ENCODE results near the gene CCP110.

Gene CCP110

DNA sequence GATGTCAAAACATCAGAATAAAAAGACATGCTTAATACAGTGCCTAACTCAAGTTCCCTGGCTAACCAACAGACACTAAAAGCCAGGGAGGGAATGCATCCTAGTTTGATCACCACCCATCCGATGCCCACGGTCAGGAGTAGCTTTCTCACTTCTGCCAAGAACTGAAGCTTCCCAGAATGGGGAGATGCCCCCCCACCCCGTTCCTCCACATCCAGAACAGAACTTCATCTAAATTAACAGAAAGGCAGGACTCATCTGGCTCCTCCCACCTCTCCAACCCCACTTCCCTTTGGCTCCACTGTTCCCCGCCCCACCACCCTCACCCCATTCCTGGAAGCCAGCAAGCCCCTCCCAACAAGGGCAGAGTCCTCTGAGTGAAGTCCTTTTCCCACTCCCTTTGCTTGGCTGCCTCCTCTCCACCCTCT, 35.5 kb upstream of the CCP110 start:
- no peak overlapping the region for H3K4me3 ChIP-seq (ENCODE audit: low read length)
- no peak overlapping the region for H3K9ac ChIP-seq (ENCODE audit: low read length)
- H3K9me3 ChIP-seq (ENCODE audit: control insufficient read depth, low read length), result no peaks in the 10 kb centered on the region
- peaks cover 32% of the 10 kb centered on the region for H3K4me1 ChIP-seq (ENCODE audit: control insufficient read depth, insufficient read depth, low read length)
- no peaks in the 10 kb centered on the region for H3K27me3 ChIP-seq (ENCODE audit: control insufficient read depth, insufficient read depth, low read length)
- peaks cover 5% of the 10 kb centered on the region for H3K36me3 ChIP-seq (ENCODE audit: control insufficient read depth, insufficient read depth, low read length)

- no peak overlapping the region for H3K4me3 ChIP-seq (ENCODE audit: low read length)
Observed at GRCh38 chr16:19490619-19491018, 33.1 kb upstream of the CCP110 start.

GRCh38 chr16:19497176-19497575, 26.6 kb upstream of the CCP110 start:
- peaks cover 10% of the 10 kb centered on the region for H3K36me3 ChIP-seq (ENCODE audit: control insufficient read depth, insufficient read depth, low read length)
- H3K4me3 ChIP-seq (ENCODE audit: low read length), result no peak overlapping the region
- no peak overlapping the region for H3K9ac ChIP-seq (ENCODE audit: low read length)
- no peaks in the 10 kb centered on the region for H3K9me3 ChIP-seq (ENCODE audit: control insufficient read depth, low read length)
- H3K4me1 ChIP-seq (ENCODE audit: control insufficient read depth, insufficient read depth, low read length), result peaks cover 10% of the 10 kb centered on the region
- no peaks in the 10 kb centered on the region for H3K27me3 ChIP-seq (ENCODE audit: control insufficient read depth, insufficient read depth, low read length)

More at GRCh38 chr16:19490619-19491018, 33.1 kb upstream of the CCP110 start:
- H3K9ac ChIP-seq (ENCODE audit: low read length), result no peak overlapping the region
- H3K36me3 ChIP-seq (ENCODE audit: control insufficient read depth, insufficient read depth, low read length), result peaks cover 5% of the 10 kb centered on the region
- H3K27me3 ChIP-seq (ENCODE audit: control insufficient read depth, insufficient read depth, low read length), result no peaks in the 10 kb centered on the region
- peaks cover 30% of the 10 kb centered on the region for H3K4me1 ChIP-seq (ENCODE audit: control insufficient read depth, insufficient read depth, low read length)
- no peaks in the 10 kb centered on the region for H3K9me3 ChIP-seq (ENCODE audit: control insufficient read depth, low read length)

- Histone ChIP-seq H3K4me3 (ENCODE audit: low read length) (no peak overlapping the region), H3K36me3 (ENCODE audit: control insufficient read depth, insufficient read depth, low read length) (peaks cover 16% of the 10 kb centered on the region), H3K9me3 (ENCODE audit: control insufficient read depth, low read length) (no peaks in the 10 kb centered on the region), H3K27me3 (ENCODE audit: control insufficient read depth, insufficient read depth, low read length) (no peaks in the 10 kb centered on the region), H3K4me1 (ENCODE audit: control insufficient read depth, insufficient read depth, low read length) (peaks cover 14% of the 10 kb centered on the region), H3K9ac (ENCODE audit: low read length) (no peak overlapping the region)
Observed at GRCh38 chr16:19499006-19499405, 24.7 kb upstream of the CCP110 start.

- Histone ChIP-seq H3K27me3 (ENCODE audit: control insufficient read depth, insufficient read depth, low read length) (no peaks in the 10 kb centered on the region), H3K9ac (ENCODE audit: low read length) (no peak overlapping the region), H3K4me1 (ENCODE audit: control insufficient read depth, insufficient read depth, low read length) (peaks cover 14% of the 10 kb centered on the region), H3K36me3 (ENCODE audit: control insufficient read depth, insufficient read depth, low read length) (peaks cover 20% of the 10 kb centered on the region), H3K9me3 (ENCODE audit: control insufficient read depth, low read length) (no peaks in the 10 kb centered on the region), H3K4me3 (ENCODE audit: low read length) (no peak overlapping the region)
Observed at GRCh38 chr16:19499481-19499880, 24.3 kb upstream of the CCP110 start.

GRCh38 chr16:19502395-19503131, 21.2 kb upstream of the CCP110 start:
- Histone ChIP-seq H3K36me3 (ENCODE audit: control insufficient read depth, insufficient read depth, low read length) (peaks cover 20% of the 10 kb centered on the region), H3K4me3 (ENCODE audit: low read length) (no peak overlapping the region), H3K27me3 (ENCODE audit: control insufficient read depth, insufficient read depth, low read length) (no peaks in the 10 kb centered on the region), H3K9ac (ENCODE audit: low read length) (no peak overlapping the region), H3K4me1 (ENCODE audit: control insufficient read depth, insufficient read depth, low read length) (peaks cover 14% of the 10 kb centered on the region), H3K9me3 (ENCODE audit: control insufficient read depth, low read length) (no peaks in the 10 kb centered on the region)

DNA sequence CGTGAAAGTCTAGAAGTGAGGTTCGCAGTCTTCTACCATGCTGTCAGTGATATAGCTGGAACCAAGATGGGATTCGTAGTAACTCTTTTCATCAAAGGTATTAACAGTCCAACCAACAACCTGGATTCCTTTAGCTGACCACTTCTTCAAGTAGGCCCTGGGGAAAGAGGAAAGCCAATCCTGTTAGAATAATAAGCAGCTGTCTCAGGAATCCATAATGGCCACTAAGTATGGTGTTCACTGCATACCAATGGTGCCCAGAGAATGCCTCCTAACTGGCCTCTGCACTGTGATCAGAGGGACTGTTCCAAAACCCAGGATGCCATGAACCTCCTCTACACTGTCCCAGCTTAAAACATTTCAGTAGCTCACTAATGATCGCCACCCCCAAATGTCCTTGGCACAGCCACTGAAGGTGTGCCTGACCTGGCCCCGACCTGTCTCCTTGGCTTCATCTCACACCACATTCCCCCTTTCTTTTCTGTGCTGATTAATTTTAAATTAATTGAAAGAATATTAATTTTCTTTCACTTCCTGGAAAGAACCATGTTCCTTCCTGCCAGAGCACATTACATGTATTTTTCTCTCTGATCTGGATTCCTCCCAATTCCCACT, 20.2 kb upstream of the CCP110 start:
- no peaks in the 10 kb centered on the region for H3K9me3 ChIP-seq (ENCODE audit: control insufficient read depth, low read length)
- peaks cover 14% of the 10 kb centered on the region for H3K4me1 ChIP-seq (ENCODE audit: control insufficient read depth, insufficient read depth, low read length)
- no peaks in the 10 kb centered on the region for H3K27me3 ChIP-seq (ENCODE audit: control insufficient read depth, insufficient read depth, low read length)
- no peak overlapping the region for H3K4me3 ChIP-seq (ENCODE audit: low read length)
- H3K36me3 ChIP-seq (ENCODE audit: control insufficient read depth, insufficient read depth, low read length), result peaks cover 23% of the 10 kb centered on the region
- H3K9ac ChIP-seq (ENCODE audit: low read length), result no peak overlapping the region

DNA sequence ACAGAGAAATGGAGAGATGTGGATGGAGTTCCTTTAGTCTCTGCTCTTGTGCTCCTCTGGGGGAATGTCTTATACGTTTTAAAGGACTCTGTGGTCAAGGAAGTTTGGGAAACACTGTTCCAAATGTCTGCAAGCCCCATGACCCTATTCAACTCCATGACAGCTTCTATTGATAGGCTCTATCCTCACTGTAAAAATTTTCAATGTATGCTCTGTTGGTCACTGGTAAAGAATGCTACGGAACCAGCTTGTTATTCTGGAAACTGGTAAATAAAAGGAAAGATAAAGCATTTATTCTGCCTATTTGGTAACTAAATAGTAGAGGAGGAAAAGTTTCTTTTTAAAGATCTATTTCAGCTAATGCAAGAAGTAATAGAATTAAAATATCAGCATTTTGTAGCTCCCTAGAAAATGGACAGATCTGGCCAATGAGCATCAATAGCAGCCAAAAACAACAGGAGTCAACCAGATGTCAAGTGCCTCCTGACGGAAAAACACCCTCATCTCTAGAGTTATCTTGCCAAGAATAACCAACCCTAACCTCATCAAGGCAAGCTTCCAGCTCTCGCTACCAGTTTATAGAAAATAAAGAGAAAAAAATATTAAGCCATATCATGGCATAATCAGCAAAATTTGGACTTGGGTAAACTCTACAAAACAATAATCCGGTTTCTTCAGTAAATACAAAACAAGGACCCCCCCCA, 18.0 kb upstream of the CCP110 start:
- H3K4me3 ChIP-seq (ENCODE audit: low read length), result no peak overlapping the region
- peaks cover 25% of the 10 kb centered on the region for H3K36me3 ChIP-seq (ENCODE audit: control insufficient read depth, insufficient read depth, low read length)
- peaks cover 4% of the 10 kb centered on the region for H3K4me1 ChIP-seq (ENCODE audit: control insufficient read depth, insufficient read depth, low read length)

GRCh38 chr16:19506965-19507364, 16.8 kb upstream of the CCP110 start:
- Histone ChIP-seq H3K9me3 (ENCODE audit: control insufficient read depth, low read length) (no peaks in the 10 kb centered on the region), H3K27me3 (ENCODE audit: control insufficient read depth, insufficient read depth, low read length) (no peaks in the 10 kb centered on the region), H3K9ac (ENCODE audit: low read length) (no peak overlapping the region), H3K36me3 (ENCODE audit: control insufficient read depth, insufficient read depth, low read length) (peaks cover 16% of the 10 kb centered on the region), H3K4me1 (ENCODE audit: control insufficient read depth, insufficient read depth, low read length) (peaks cover 4% of the 10 kb centered on the region), H3K4me3 (ENCODE audit: low read length) (no peak overlapping the region)

More for the DNA sequence above, 18.0 kb upstream of the CCP110 start:
- H3K27me3 ChIP-seq (ENCODE audit: control insufficient read depth, insufficient read depth, low read length), result no peaks in the 10 kb centered on the region
- no peaks in the 10 kb centered on the region for H3K9me3 ChIP-seq (ENCODE audit: control insufficient read depth, low read length)
- H3K9ac ChIP-seq (ENCODE audit: low read length), result no peak overlapping the region

DNA sequence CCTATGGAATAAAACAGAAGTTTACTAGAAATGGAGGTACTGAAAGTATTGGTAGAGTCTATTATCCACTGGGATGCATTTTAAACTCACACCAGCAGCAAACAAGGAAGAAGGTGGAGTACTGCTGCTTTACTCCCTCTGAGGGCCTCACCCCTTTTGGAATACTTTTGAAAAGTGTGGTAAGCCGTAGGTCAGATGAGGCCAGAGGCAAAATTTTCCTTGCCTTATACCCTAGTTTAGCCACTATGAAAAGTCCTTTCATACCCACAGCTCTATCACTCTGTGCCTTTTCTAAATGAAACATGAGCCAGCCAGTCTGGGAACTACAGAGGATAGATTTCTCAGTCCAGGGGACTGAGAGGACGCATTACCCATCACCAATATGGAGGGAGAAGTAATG, 15.9 kb upstream of the CCP110 start:
- Histone ChIP-seq H3K4me3 (ENCODE audit: low read length) (no peak overlapping the region), H3K9ac (ENCODE audit: low read length) (no peak overlapping the region), H3K4me1 (ENCODE audit: control insufficient read depth, insufficient read depth, low read length) (peaks cover 4% of the 10 kb centered on the region), H3K27me3 (ENCODE audit: control insufficient read depth, insufficient read depth, low read length) (no peaks in the 10 kb centered on the region), H3K9me3 (ENCODE audit: control insufficient read depth, low read length) (no peaks in the 10 kb centered on the region), H3K36me3 (ENCODE audit: control insufficient read depth, insufficient read depth, low read length) (peaks cover 15% of the 10 kb centered on the region)

DNA sequence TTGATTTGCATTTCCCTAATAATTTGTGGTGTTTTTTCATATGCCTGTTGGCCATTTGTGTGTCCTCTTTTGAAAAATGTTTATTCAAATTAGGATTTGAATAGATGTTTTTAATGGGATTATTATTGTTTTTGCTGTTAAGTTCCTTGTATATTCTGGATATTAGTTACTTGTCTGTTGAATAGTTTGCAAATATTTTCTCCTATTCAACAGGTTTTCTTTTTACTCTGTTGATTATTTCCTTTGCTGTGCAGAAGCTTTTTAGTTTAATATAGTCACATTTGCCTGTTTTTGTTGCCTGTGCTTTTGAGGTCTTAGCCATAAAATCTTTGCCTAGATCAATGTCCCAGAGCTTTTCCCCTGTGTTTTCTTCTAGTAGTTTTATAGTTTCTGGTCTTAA, 11.4 kb upstream of the CCP110 start:
- Histone ChIP-seq H3K4me3 (ENCODE audit: low read length) (no peak overlapping the region), H3K36me3 (ENCODE audit: control insufficient read depth, insufficient read depth, low read length) (peaks cover 5% of the 10 kb centered on the region), H3K4me1 (ENCODE audit: control insufficient read depth, insufficient read depth, low read length) (peaks cover 13% of the 10 kb centered on the region), H3K9me3 (ENCODE audit: control insufficient read depth, low read length) (no peaks in the 10 kb centered on the region), H3K9ac (ENCODE audit: low read length) (no peak overlapping the region), H3K27me3 (ENCODE audit: control insufficient read depth, insufficient read depth, low read length) (no peaks in the 10 kb centered on the region)

DNA sequence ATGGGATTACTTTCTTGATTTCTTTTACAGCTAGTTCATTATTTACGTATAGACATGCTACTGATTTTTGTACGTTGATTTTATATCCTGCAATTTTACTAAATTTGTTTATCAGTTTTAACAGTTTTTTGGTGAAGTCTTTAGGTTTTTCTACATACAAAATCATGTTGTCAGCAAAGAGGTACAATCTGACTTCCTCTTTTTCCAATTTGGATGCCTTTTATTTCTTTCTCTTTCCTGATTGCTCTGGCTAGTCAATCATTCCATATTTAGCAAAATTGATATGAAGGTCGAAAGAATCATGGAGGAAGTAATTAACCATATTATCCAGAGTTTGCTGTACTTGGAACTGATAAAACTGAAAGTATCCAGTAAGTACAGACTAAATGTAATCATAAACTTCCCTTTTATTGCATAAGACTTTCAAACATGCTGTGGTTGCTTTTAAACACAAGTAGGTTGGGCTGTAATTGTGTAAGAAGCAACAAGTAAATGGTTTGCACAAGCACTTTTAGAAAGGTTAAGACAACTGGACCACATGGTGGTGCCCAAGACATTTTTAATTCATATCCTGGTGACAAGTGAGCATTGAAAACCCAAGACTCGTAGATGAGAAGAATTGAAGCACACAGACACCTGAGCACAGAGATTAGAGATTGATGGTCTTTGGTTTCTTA, 10.2 kb upstream of the CCP110 start:
- no peak overlapping the region for H3K9ac ChIP-seq (ENCODE audit: low read length)
- H3K4me3 ChIP-seq (ENCODE audit: low read length), result no peak overlapping the region
- H3K27me3 ChIP-seq (ENCODE audit: control insufficient read depth, insufficient read depth, low read length), result no peaks in the 10 kb centered on the region
- no peaks in the 10 kb centered on the region for H3K9me3 ChIP-seq (ENCODE audit: control insufficient read depth, low read length)
- H3K4me1 ChIP-seq (ENCODE audit: control insufficient read depth, insufficient read depth, low read length), result peaks cover 13% of the 10 kb centered on the region
- H3K36me3 ChIP-seq (ENCODE audit: control insufficient read depth, insufficient read depth, low read length), result peaks cover 2% of the 10 kb centered on the region

Measured in mucosa of stomach (tissue), 1 donor.